SK-N-MC (cell line): ENCODE data around the gene TRAIP.
"Not testable (repeated sequence)": the region's sequence is repeated elsewhere in the genome, so short reads cannot be mapped to it uniquely, and the experiment has no call there.

Source experiments
- DNase-seq: peaks from one replicate; pipeline ENCODE4 v3.0.0-alpha.2; 2011; ENCODE audit warnings: low read depth, low spot score
- H3K27ac ChIP-seq: fragments of 200-600 bp; sonication (generic); 2 replicates; pipeline ENCODE4 v1.5.1; 2016; ENCODE audit warnings: mixed run types
- H3K36me3 ChIP-seq: fragments of 200-600 bp; sonication (generic); 2 replicates; pipeline ENCODE4 v1.6.1; 2017; ENCODE audit warnings: antibody characterized with exemption, low read length, mixed read lengths; ENCODE audit not compliant: insufficient read depth
- H3K4me3 ChIP-seq: fragments of 200-600 bp; sonication (generic); 2 replicates; pipeline ENCODE4 v1.5.1; 2016
- H3K9ac ChIP-seq: fragments of 200-600 bp; sonication (generic); 2 replicates; pipeline ENCODE4 v1.8.0; 2017; ENCODE audit warnings: mixed run types, mixed read lengths; ENCODE audit not compliant: insufficient read length
- H3K9me3 ChIP-seq: fragments of 200-600 bp; sonication (generic); 2 replicates; pipeline ENCODE4 v1.6.1; 2017; ENCODE audit warnings: low read depth, mild to moderate bottlenecking, antibody characterized with exemption, low read length, moderate library complexity, mixed read lengths
- EZH2 ChIP-seq: fragments of 200-600 bp; sonication (generic); IDR thresholded peaks from one replicate; pipeline ENCODE4 v1.6.1; 2017; ENCODE audit warnings: antibody characterized with exemption
- FOXP2 ChIP-seq: optimal IDR thresholded peaks from 2 replicates; pipeline ENCODE3; 2011; ENCODE audit warnings: mild to moderate bottlenecking, moderate library complexity; ENCODE audit not compliant: insufficient read depth; ENCODE audit errors: extremely low read length, control extremely low read depth
- POLR2AphosphoS5 ChIP-seq: IDR thresholded peaks from 2 replicates; pipeline ENCODE4 v1.6.1; 2012; ENCODE audit warnings: mild to moderate bottlenecking, low read depth, low read length, borderline replicate concordance

Gene TRAIP

DNA sequence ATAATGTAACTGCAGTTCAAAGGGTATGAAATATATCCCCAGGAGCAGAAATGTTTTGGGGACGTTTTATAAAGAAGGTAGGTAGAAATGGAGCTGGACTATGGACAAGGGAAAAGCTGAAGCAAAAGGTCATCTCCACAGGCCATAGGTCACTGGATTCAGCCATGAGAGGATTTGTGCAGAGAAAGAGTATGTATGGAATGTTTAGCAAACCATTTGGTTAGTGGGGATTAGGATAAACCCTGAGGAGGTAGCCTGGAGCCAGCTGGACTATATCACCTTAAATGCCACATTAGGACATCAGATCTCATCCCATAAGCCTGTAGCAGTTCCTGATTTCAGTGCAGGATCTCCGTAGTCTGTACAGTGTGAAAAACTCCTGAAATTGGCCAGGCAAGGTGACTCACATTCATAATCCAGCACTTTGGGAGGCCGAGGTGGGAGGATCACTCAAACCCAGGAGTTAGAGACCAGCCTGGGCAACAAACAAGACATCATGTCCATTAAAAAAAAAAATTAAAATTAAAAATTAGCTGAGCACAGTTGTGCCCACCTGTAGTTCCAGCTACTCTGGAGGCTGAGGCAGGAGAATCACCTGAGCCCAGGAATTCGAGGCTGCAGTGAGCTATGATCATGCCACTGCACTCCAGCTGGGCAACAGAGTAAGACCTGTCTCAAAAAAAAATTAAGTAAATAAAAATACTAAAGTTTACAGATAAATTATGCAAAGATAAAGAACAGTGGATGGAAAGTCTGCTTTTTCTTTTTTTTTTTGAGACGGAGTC, 74.8 kb downstream of the TRAIP start:
- no peak for TF ChIP-seq EZH2
- no peak for TF ChIP-seq POLR2AphosphoS5
- no peak for TF ChIP-seq FOXP2
- Histone ChIP-seq H3K36me3 (no peaks in the 10 kb centered on the region), H3K27ac (no peak overlapping the region)

DNA sequence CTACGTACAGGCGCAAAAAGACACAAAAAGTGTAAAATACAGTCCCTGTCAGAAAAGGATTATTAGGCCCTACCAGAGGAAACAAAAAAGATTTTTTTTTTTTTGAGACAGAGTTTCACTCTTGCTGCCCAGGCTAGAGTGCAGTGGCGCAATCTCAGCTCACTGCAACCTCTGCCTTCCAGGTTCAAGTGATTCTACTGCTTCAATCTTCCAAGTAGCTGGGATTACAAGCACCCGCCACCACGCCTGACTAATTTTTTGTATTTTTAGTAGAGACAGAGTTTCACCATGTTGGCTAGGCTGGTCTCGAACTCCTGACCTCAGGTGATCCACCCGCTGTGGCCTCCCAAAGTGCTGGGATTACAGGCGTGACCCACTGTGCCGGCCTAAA, 75.4 kb downstream of the TRAIP start:
- not testable (repeated sequence) for H3K27ac ChIP-seq, H3K9ac ChIP-seq, H3K36me3 ChIP-seq, H3K9me3 ChIP-seq, DNase-seq, H3K4me3 ChIP-seq

More for the DNA sequence above, 74.8 kb downstream of the TRAIP start:
- DNase-seq = no peak
- Histone ChIP-seq H3K9ac (no peak overlapping the region), H3K4me3 (no peak overlapping the region), H3K9me3 (no peaks in the 10 kb centered on the region)

DNA sequence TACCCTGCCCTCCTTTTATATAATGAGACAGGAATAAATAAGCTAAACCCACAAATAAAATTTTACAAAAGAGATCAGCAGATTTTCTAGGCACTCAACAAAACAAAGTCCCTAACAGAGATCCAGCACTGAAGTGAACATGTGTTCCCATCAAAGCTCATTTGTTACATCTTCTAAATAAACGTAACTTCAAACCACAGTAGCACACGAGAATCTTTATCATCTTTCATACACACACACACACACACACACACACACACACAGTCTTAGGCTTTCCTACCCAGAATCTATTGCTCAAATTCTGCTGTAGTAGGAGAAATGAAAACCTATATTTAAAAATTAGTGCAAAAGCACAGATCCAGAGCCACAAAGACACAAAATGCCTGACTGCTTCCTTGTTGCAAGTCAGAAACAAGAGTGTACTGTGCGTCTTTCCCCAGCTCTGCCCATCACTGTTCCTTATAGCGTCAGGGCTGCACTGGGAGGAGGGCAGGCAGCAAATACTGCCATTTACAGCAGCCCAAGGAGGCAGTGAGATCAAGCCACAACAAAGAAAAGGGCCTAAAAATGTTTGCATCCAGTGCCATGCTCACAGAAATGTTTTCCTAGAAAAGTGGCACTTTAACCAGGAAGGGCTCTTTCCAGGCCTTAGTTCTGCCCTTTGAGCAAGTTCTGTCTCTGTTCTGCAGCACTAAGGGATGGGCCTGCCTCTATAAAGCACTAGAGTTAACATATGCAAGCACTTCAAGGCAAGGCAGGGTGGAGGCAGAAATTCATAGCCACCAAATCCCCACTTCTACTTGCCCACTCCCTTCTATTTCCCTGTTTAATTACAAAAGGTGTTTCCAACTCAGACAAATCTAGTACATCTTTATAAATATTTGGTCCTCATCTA, 76.0 kb downstream of the TRAIP start:
- Histone ChIP-seq H3K4me3 (no peak overlapping the region), H3K27ac (no peak overlapping the region), H3K9ac (no peak overlapping the region), H3K9me3 (no peaks in the 10 kb centered on the region), H3K36me3 (no peaks in the 10 kb centered on the region)
- DNase-seq = no peak
- no peak for TF ChIP-seq FOXP2
- TF ChIP-seq POLR2AphosphoS5 = no peak
- no peak for TF ChIP-seq EZH2

DNA sequence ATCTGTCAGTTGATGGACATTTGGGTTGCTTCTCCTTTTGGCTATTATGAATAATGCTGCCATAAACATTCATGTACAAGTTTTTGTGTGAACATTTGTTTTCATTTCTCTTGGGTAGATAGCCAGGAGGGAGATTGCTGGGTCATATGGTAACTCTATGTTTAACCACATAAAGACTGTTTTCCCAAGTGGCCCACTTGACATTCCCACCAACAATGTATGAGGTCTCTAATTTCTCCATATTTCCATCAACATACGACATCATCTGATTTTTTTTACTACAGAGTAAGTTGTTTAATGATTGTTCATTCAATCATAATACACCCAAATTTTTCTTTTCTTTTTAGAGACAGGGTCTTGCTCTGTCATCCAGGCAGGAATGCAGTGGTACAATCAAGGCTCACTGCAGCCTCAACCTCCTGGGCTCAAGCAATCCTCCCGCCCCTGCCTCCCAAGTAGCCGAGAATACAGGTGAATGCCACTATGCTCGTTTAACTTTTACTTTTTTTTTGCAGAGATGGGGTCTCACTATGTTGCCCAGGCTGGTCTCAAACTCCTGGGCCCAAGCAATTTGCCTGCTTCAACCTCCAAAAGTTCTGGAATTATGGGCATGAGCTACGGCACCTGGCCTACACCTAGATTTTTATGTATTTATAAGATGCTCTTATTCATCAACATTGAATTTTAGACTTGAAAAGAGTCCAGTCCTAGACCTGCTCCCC, 76.8 kb downstream of the TRAIP start:
- no peak for TF ChIP-seq POLR2AphosphoS5
- no peak for TF ChIP-seq FOXP2
- TF ChIP-seq EZH2 = no peak
- H3K9me3 ChIP-seq = no peaks in the 10 kb centered on the region
- no peak overlapping the region for H3K9ac ChIP-seq

More for the DNA sequence above, 76.8 kb downstream of the TRAIP start:
- Histone ChIP-seq H3K27ac (no peak overlapping the region), H3K36me3 (no peaks in the 10 kb centered on the region), H3K4me3 (no peak overlapping the region)
- no peak for DNase-seq
